Stimulated activated CD4-positive, alpha-beta T cell treated with anti-CD3 and anti-CD28 coated beads, TNF-alpha, amount 100 ng/mL, for 4 hours (primary cell): ENCODE results near the gene CHODL.

Source experiments
- DNase-seq, 3 experiments: peaks; one replicate each; pipeline ENCODE4 v3.0.0-alpha.2; 2020; ENCODE audit warnings: low read depth in 3 of 3

CHODL gene, protein sequence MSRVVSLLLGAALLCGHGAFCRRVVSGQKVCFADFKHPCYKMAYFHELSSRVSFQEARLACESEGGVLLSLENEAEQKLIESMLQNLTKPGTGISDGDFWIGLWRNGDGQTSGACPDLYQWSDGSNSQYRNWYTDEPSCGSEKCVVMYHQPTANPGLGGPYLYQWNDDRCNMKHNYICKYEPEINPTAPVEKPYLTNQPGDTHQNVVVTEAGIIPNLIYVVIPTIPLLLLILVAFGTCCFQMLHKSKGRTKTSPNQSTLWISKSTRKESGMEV

DNA sequence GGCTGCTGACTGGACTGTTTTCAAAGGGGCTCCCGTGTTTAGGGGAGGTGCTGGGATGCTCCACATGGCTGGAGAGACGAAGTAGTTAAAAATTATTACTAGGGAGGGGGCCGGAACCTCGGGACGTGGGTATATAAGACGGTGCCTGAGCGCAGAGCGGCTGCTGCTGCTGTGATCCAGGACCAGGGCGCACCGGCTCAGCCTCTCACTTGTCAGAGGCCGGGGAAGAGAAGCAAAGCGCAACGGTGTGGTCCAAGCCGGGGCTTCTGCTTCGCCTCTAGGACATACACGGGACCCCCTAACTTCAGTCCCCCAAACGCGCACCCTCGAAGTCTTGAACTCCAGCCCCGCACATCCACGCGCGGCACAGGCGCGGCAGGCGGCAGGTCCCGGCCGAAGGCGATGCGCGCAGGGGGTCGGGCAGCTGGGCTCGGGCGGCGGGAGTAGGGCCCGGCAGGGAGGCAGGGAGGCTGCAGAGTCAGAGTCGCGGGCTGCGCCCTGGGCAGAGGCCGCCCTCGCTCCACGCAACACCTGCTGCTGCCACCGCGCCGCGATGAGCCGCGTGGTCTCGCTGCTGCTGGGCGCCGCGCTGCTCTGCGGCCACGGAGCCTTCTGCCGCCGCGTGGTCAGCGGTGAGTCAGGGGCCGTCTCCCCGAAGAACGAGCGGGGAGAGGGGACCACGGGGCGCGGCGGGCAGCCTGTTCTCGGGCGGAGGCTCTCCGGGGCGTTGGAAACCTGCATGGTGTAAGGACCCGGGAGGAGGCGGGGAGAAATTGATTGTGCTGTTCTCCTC is at the start of gene CHODL:
Gene CHODL (plus strand): TSS at position 163 of the 793 bp plus-strand sequence. CDS start 391 bp downstream, at position 554.
- DNase-seq = no peak

DNA sequence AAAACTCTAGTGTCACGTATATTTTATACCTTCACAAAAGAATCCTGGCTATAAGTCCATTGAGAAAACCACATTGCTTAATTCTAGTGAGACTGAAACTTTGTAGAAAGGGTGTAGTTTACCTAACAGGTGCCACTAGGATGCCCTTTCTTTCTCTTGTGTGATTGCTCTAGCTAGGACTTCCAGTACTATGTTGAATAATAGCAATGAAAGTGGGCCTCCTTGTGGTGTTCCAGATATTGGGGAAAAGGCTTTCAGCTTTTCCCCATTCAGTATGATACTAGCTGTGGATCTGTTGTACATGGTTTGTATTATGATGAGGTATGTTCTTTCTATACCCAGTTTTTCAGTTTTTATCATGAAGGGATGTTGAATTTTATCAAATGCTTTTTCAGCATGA is 39.7 kb upstream of the CHODL start:
- DNase-seq = no peak

DNA sequence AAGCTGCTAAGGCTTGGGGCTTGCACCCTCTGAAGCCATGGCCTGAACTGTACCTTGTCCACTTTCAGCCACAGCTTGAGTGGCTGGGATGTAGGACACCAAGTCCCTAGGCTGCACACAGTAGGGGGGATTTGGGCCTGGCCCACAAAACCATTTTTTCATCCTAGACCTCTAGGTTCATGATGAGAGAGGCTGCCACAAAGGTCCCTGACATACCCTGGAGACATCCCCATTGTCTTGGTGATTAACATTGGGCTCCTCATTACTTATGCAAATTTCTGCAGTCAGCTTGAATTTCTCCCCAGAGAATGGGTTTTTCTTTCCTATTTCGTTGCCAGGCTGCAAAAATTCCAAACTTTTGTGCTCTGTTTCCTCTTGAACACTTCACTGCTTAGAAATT is 26.3 kb upstream of the CHODL start:
- DNase-seq = no peak

DNA sequence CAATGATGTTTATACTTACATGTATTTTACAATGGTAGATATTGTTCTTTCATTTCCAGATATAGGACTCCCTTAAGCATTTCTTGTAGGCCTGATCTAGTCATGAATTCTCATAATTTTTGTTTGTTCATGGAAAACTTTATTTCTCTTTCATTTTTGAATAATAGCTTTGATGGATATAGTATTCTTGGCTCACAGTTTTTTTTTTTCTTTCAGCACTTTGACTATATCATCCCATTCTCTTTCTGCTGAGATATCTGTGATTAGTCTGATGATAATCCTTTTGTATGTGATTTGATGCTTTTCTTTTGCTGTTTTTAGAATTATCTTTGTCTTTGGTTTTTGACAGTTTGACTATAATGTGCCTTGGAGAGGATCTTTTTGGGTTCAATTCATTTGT is 24.1 kb upstream of the CHODL start:
- DNase-seq = no peak

DNA sequence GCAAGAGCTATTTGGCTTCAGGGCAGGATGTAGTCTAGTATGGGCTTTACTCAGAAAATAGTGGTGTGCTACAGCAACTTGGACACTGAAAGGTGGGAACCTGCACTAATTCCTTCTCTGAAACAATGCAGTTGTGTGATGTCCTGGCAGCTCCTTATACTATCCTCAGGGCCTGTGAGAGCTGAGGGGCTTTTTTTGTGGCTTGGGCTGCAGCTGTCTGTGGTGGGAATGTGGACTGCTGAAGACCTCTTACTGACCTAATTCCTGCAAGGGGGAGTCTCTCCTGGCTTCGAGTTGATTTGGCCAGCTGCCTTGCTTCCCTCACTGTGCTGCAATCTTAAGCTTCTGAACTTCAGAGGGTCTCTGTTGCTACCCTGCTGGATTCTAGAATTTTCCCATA is 22.3 kb upstream of the CHODL start:
- no peak for DNase-seq

DNA sequence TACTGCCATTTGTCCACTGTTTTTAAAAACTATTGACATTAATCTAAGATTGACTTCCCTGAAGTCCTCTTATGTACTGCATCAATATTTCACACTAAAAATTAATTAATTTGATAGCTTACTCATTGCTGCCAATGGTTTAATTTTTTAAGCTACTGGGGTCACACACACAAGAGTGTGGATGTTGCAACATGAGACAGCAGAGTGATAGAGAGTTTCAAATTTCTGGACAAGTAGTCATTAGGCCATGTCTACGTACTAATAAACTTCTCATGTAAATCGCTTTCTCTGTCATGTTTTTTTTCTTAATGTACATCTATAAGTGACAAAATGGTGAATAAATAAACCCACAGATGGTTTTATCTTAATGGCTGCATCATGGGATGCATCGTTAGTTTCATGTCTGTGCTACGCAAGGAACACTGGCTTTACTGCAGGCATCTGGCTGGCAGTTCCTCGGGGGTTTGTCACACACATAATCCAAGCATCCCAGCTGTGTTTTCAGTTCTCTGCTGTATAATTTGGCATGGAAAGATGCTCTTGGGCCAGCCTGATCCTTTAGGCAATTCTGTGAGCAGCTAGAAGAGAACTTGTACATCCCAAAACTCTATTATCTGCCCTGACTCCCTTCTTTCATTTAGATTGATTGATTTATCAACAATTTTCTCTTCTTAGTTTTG is 16.4 kb upstream of the CHODL start:
- no peak for DNase-seq

DNA sequence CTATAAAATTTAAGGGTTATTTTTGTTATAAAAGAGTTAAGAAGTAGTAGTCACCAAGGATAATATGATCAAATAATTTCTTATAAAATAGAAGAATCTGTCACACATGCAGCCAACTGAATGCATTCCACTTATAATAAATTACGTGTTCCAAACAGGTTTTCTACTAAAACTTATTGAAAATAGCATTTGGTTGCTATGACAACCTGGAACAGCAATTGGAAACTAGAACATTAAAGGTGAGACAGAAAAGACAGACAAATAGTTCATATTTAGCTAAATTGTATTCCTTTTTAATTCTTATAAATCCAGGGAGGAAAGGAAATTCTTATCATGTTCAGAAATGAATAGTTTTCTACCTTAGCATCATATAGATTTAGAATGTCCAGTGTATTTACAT is 9.1 kb upstream of the CHODL start:
- no peak for DNase-seq

DNA sequence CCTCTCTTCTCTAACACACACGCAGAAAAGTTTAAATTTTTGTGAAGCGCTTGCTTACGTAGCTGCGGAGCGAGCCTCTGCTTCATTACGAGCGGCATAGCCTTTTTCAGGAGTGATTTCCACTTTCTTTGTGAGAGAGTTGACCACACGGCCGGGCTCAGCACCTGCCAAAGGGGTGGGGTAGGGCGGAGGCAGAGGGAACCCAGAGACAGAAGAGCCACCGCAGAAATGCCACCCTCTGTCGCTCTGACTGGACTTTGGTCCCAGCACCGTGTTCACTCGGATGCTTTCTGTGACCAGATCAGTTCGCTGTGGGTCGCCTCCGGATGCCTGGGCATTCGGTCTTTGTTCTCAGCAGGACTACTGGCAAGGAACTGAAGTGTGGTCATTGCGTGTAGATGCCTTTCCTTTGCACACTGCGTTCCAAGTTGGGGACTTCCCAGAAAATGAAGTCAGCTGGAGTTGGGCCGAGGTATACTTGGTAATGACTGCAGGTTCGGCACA is 883 bp downstream of the CHODL start:
- DNase-seq = no peak

DNA sequence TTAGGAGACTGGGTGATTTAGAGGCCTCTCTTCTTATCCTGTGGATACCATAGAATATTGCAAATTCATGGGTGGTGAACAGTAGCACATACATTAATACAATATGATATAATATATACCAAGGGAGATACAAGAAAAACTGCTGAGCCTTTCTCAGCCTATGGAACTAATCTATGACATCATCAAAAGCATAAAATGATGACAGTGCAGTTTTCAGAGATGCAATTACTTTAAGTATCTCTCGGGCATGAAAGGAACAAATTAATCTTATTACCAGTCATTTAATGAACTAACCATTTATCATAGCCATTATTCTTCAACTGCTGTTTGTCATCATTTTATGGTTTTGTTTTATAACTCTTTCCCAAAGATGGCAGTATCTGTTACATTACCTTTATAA is 3.5 kb downstream of the CHODL start:
- no peak for DNase-seq

DNA sequence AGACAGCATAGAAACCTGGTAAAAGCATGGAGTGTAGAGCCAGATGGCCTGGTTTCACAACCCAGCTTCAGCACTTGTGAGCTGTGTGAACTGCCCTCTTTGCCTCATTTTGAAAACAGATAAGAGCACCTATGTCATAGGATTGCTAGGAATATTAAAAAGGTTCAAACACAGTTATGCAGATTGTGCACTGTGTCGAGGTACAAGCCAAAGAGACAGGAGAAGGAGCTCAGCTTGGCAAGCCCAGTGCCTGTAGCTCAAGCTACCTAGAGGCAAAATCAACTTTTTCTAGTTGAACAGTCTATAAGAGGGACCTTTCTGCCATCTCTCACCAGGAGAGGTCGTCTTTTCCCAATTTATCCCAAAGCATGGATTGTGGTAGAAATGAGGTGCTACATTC is 5.0 kb downstream of the CHODL start:
- DNase-seq = no peak

DNA sequence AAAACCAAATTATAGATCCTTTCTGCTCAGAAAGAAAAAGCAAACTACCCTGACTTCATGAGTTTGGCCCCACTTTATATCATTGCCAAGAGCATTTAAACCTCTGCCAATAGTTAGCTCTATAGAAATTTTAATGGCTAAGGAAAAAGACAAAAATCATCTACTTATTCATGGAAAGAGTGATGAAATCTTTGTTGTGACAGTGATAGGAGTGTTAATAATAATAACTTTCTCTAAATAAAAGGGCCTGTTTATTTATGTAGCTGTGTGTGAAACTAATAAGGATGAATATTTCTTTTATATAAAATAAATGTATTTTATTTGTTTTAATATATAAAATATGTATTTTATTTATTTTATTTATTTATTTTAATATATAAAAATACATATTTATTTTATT is 6.4 kb downstream of the CHODL start:
- no peak for DNase-seq

DNA sequence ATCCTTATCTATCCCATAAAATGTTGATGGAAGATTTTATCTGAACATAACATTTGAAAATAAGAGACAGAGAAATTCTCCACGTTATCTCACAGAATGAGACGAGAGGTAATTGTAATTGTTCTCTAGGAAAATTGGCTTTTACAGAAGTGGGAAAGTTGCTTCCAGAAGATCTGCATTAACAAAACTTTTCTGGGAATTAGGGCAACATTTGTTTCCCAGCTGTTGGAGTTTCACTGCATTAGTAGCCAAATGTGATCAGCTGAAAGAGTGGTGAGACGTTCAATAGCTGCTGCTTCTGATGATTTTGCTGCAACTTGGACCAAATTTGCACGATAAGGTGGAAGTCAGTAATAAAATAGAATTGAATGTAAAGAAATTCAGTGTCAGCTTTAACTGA is 7.6 kb downstream of the CHODL start:
- no peak for DNase-seq

DNA sequence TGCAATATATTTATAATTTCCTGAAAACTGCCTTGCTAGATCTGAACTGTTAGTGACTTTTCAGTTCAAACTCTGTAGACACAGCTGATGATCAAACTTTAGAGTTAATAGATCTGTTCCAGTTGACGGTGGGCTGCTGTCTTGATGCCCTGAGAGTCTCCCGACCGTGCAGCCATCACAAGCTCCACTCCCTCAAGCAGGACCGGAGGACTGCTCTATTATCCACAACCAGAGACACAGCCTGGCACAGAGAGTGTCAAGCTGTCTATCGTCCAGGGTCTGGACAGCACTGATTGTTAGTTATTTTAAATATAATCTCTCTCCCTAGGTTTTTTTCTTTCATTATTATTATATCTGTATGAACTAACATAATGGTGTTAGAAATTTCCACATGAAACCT is 8.0 kb downstream of the CHODL start:
- no peak for DNase-seq

DNA sequence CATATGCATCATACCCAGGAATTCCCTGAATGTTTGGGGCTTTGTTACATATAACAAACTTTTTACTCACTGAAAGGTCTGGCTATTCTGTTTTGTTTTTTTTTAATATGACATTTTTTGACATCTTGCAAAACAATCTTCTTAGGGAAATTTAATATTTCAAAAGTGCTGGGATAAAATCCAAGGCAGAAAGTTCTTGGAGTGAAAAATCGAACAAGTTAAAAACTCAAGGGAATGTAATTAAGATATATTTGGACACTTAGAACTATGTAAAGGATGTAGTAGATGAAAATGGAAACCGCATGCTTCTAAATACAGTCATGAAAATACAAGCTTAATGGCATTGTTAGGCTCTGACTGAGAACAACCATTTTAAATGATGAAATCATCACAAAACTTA is 8.6 kb downstream of the CHODL start:
- DNase-seq = no peak

DNA sequence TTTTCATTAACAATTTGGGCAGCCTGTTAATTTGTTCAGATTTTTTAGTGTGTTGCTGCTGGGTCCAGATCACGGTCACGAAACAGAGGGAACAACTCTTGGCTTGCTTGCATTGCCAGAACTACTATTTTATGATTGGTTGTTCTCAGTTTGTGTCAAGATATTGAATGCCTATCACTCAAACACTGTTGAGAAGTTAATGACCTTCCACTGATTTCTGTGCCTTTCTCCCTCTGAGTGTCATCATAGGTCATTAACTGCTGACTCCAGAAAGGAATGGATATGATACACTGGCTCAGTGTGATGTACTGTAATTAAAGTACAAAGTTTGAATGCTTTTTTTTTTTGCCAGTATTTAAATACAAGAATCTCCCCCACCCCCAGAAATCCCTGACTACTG is 9.2 kb downstream of the CHODL start:
- DNase-seq = no peak

DNA sequence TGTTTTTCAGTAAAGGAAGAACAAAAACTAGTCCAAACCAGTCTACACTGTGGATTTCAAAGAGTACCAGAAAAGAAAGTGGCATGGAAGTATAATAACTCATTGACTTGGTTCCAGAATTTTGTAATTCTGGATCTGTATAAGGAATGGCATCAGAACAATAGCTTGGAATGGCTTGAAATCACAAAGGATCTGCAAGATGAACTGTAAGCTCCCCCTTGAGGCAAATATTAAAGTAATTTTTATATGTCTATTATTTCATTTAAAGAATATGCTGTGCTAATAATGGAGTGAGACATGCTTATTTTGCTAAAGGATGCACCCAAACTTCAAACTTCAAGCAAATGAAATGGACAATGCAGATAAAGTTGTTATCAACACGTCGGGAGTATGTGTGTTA is 21.3 kb downstream of the CHODL start:
- no peak for DNase-seq

DNA sequence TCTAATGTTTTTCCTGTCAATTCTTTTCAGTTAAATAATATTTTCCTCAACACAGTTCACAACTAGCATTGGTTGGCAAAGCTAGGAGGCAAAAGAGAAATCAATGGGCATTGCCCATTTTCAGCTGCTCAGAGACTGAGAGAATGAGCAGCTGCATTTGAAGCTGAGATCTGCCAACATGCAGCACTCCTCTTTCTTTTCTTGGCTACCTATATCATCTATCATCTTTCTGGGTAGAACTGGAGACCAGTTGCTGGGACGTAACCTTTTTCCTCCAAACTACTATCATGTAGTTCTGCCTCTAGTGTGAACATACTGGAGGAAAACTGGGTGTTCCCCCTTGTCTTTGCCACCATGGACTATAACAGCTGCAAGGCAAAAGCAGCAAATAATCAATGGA is 22.9 kb downstream of the CHODL start:
- no peak for DNase-seq

DNA sequence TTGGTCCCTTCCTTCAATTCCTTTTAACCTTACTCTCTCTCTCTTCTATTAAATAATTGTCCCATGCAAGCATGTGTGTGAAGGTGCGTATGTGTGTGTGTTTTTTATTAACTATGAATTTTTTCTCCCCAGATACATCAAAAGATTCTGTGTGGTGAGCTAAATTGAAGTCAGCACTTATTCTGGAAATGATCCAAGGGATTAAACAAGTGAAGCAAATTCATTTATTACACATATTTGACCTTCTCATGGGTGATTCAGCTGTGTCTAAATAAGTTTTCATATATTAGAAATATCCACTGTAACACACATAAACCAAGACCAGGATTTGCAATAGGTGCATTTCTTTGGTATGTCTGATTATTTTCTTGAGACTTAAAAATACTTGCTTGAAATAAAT is 24.3 kb downstream of the CHODL start:
- no peak for DNase-seq

DNA sequence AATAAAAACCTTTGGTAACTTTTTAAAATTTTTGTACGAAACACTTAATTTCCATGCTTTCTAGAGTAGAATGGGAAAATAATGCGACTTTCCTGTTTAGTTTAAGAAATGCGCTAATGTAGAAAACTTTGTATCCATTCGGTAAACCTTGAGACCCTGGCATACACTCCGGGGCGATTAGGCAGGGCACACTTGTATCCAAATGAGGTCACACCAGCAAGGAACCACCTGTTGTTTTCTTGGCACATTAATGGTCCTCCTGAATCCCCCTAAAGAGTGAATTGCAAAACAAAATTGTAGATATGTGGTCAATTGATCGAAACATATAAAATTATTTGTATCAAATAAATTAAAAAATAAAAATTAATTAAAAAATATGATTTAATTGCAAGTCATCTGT is 25.2 kb downstream of the CHODL start:
- no peak for DNase-seq

DNA sequence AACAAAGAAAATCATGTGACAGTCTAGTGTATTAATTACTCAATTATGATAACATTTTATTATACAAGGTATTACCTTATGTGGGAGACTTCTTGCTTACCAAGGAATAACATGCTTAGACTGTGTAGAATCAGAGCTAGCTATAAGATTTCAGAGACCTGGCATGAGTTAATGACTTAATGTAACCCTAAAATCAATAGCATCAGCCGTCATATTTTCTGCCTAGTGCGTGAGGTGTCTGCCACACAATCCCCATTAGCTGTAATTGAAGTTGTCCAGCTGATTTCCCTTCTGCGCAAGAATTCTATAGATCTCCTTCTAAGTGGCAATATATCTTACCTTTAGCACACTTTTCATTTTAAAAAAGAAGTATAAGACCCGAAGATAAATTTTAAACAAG is 28.8 kb downstream of the CHODL start:
- no peak for DNase-seq

DNA sequence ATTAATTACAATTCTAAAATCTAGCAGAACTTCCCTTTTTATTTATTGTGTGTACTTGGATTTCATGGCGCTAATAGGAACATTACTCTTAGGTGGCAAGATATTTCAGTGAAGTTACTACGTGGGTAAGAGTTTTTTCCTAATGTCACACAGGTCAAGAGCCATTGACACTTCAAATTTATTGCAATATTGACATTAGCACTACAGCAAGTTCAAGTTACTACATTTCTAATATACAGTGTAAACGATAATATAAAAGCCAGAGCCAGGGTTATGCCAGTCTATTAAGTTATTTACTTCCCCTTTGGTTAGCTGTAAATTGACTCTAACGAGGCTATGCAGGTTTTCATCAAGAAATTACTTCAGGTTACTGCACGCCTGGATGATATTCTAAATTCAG is 29.7 kb downstream of the CHODL start:
- DNase-seq = no peak

DNA sequence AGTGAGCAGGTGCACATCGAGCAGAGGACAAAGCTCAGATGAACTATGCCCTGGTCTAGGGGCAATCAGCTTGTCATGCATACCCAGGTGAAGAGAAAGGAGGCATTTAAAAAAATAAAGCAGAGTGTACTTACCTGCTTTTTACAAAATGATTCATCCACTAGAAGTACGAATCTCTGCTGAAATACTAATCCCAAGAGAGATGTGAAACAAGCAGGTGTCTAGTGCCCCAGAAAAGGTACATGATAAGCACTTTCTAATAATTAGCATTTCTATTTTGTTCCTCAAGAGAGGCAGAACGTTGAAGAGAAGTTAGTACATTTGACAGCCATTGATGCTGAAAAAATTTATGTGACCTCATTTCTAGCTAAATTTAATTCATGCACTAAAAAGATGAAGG is 31.1 kb downstream of the CHODL start:
- no peak for DNase-seq

DNA sequence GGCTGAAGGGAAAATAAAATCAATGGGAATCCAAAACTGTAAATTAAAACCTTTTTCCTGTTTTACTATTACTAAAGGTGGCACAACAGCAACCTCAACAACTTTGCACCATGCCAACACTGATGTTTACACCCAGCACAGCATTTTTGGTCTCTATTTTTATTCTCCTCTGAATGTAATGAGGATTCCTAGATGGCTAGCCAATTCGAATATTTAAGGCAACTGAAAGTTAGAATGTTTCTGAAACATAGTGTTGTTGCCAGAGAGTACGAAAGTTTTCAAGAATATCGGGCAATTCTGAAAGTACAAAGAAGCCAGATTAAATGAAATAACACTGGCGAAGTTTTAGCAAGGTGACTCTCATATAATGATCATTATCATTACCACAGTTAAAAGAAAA is 40.7 kb downstream of the CHODL start:
- no peak for DNase-seq
